Nephron (organoid): ENCODE measurements around the gene CCIN.

ENCODE experiments used
- H3K27ac Mint-ChIP-seq, 3 experiments: 2 replicates each; pipeline ENCODE4 v1.8.0; 2020; ENCODE audit warnings: mixed read lengths in 3 of 3, mild to moderate bottlenecking in 2 of 3, moderate library complexity in 1 of 3
- H3K27me3 Mint-ChIP-seq: 2 replicates; pipeline ENCODE4 v1.8.0; 2021; ENCODE audit warnings: low read depth, mild to moderate bottlenecking, moderate library complexity, mixed read lengths
- H3K36me3 Mint-ChIP-seq: 2 replicates; pipeline ENCODE4 v1.8.0; 2020; ENCODE audit warnings: low read depth, mixed read lengths
- H3K4me1 Mint-ChIP-seq: 2 replicates; pipeline ENCODE4 v1.8.0; 2020; ENCODE audit warnings: mixed read lengths
- H3K4me3 Mint-ChIP-seq, 3 experiments: 2 replicates each; pipeline ENCODE4 v1.8.0; 2020; ENCODE audit warnings: mild to moderate bottlenecking in 3 of 3, mixed read lengths in 3 of 3, moderate library complexity in 2 of 3
- H3K9me3 Mint-ChIP-seq: 2 replicates; pipeline ENCODE4 v1.8.0; 2020; ENCODE audit warnings: mixed read lengths
- CTCF ChIP-seq, 3 experiments: fragments of 200-600 bp; sonication (generic); IDR thresholded peaks; one replicate each; pipeline ENCODE4 v1.5.0; 2021; ENCODE audit warnings: antibody characterized with exemption in 3 of 3; ENCODE audit not compliant: unreplicated experiment in 3 of 3

The CCIN gene

GRCh38 chr9:36151316-36152210 is 17.6 kb upstream of the CCIN start:
- Mint-ChIP-seq H3K4me1 (peaks cover 33% of the 10 kb centered on the region), H3K4me3 (no peak overlapping the region), H3K27ac (peak overlapping the region in 2 of 3 experiments; percentile 41 to 66), H3K9me3 (no peaks in the 10 kb centered on the region), H3K36me3 (peaks cover 17% of the 10 kb centered on the region), H3K27me3 (no peaks in the 10 kb centered on the region)
- TF ChIP-seq CTCF (IDR thresholded peaks at IDR 0.05; ENCODE audit: unreplicated experiment in 3 of 3), result no peak

GRCh38 chr9:36152741-36153438 is 16.3 kb upstream of the CCIN start:
- H3K27ac Mint-ChIP-seq, result peak overlapping the region in 2 of 3 experiments; percentile 54 to 94
- TF ChIP-seq CTCF (IDR thresholded peaks at IDR 0.05; ENCODE audit: unreplicated experiment in 3 of 3), result no peak
- H3K36me3 Mint-ChIP-seq, result peaks cover 16% of the 10 kb centered on the region
- no peak overlapping the region for H3K4me3 Mint-ChIP-seq
- peaks cover 25% of the 10 kb centered on the region for H3K4me1 Mint-ChIP-seq
- no peaks in the 10 kb centered on the region for H3K27me3 Mint-ChIP-seq
- H3K9me3 Mint-ChIP-seq, result peaks cover 2% of the 10 kb centered on the region

- peaks cover 8% of the 10 kb centered on the region for H3K9me3 Mint-ChIP-seq
- no peak for TF ChIP-seq CTCF (IDR thresholded peaks at IDR 0.05; ENCODE audit: unreplicated experiment in 3 of 3)
- no peaks in the 10 kb centered on the region for H3K27me3 Mint-ChIP-seq
- no peak overlapping the region for H3K4me3 Mint-ChIP-seq
- H3K36me3 Mint-ChIP-seq, result peaks cover 24% of the 10 kb centered on the region
- peaks cover 33% of the 10 kb centered on the region for H3K4me1 Mint-ChIP-seq
- peak overlapping the region; percentile 94 to 97 (median 95) for H3K27ac Mint-ChIP-seq
Measured at GRCh38 chr9:36153746-36154145, 15.4 kb upstream of the CCIN start.

- peak overlapping the region; percentile 94 to 97 (median 95) for H3K27ac Mint-ChIP-seq
- peak overlapping the region; percentile 9 to 27 (median 19) for H3K4me3 Mint-ChIP-seq
- H3K9me3 Mint-ChIP-seq, result peaks cover 8% of the 10 kb centered on the region
- no peak for TF ChIP-seq CTCF (IDR thresholded peaks at IDR 0.05; ENCODE audit: unreplicated experiment in 3 of 3)
- H3K27me3 Mint-ChIP-seq, result no peaks in the 10 kb centered on the region
- H3K4me1 Mint-ChIP-seq, result peaks cover 40% of the 10 kb centered on the region
- peaks cover 28% of the 10 kb centered on the region for H3K36me3 Mint-ChIP-seq
Measured at GRCh38 chr9:36154331-36154952, 14.7 kb upstream of the CCIN start.

GRCh38 chr9:36156116-36156515 is 13.1 kb upstream of the CCIN start:
- Mint-ChIP-seq H3K4me1 (peaks cover 41% of the 10 kb centered on the region), H3K36me3 (peaks cover 28% of the 10 kb centered on the region), H3K4me3 (no peak overlapping the region), H3K9me3 (peaks cover 8% of the 10 kb centered on the region), H3K27ac (no peak overlapping the region), H3K27me3 (no peaks in the 10 kb centered on the region)
- no peak for TF ChIP-seq CTCF (IDR thresholded peaks at IDR 0.05; ENCODE audit: unreplicated experiment in 3 of 3)
